Liver (tissue), 9 donors: ENCODE measurements around the gene IRAK2. TPM values are rescaled to one million over a fixed set of nuclear protein-coding genes. Genes with fewer than 3 reads are reported as not detected.

Source experiments
- DNase-seq: peaks from one replicate; pipeline ENCODE4 v3.0.0-alpha.2; 2017; ENCODE audit warnings: low spot score
- H3K27ac ChIP-seq, 2 donors: one replicate each; pipeline ENCODE4 v1.7.0; 2013; ENCODE audit warnings: inconsistent platforms in 2 of 2, low read length in 2 of 2, control low read depth in 1 of 2, low read depth in 1 of 2, mild to moderate bottlenecking in 1 of 2
- H3K27me3 ChIP-seq, 4 donors: one replicate each; pipeline versions ENCODE4 v1.6.1 to v1.7.0; 2013; ENCODE audit warnings: low read length in 3 of 4, inconsistent platforms in 1 of 4, mild to moderate bottlenecking in 1 of 4, moderate library complexity in 1 of 4; ENCODE audit not compliant: control insufficient read depth in 4 of 4, insufficient read depth in 4 of 4
- H3K36me3 ChIP-seq, 4 donors: one replicate each; pipeline versions ENCODE4 v1.6.1 to v1.7.0; 2013; ENCODE audit warnings: low read length in 3 of 4, mild to moderate bottlenecking in 3 of 4, low read depth in 1 of 4, moderate library complexity in 1 of 4; ENCODE audit not compliant: control insufficient read depth in 4 of 4, insufficient read depth in 3 of 4
- H3K4me1 ChIP-seq, 4 donors: one replicate each; pipeline versions ENCODE4 v1.6.1 to v1.7.0; 2013; ENCODE audit warnings: low read length in 3 of 4, mild to moderate bottlenecking in 3 of 4, moderate library complexity in 1 of 4; ENCODE audit not compliant: control insufficient read depth in 4 of 4, insufficient read depth in 4 of 4
- H3K4me3 ChIP-seq, 3 donors: one replicate each; pipeline versions ENCODE4 v1.6.1 to v1.7.0; 2013; ENCODE audit warnings: low read length in 3 of 3, control low read depth in 1 of 3, low read depth in 1 of 3, mild to moderate bottlenecking in 1 of 3
- H3K9ac ChIP-seq, 2 donors: one replicate each; pipeline ENCODE4 v1.7.0; 2013; ENCODE audit warnings: low read length in 2 of 2, mild to moderate bottlenecking in 2 of 2, moderate library complexity in 2 of 2, control low read depth in 1 of 2, low read depth in 1 of 2
- H3K9me3 ChIP-seq, 4 donors: one replicate each; pipeline versions ENCODE4 v1.6.1 to v1.7.0; 2013; ENCODE audit warnings: low read length in 3 of 4; ENCODE audit not compliant: control insufficient read depth in 4 of 4
- ATF3 ChIP-seq: IDR thresholded peaks from 2 replicates; pipeline ENCODE4 v1.6.1; 2016; ENCODE audit warnings: antibody characterized with exemption
- CTCF ChIP-seq: fragments of 150-350 bp; IDR thresholded peaks from 2 replicates; pipeline ENCODE4 v1.5.1; 2017; ENCODE audit warnings: improper control_type of control experiment, low read depth, low read length; ENCODE audit not compliant: missing input control
- EGR1 ChIP-seq, 2 donors: IDR thresholded peaks; 2 replicates each; pipeline ENCODE4 v1.6.1; 2016 to 2018; ENCODE audit warnings: antibody characterized with exemption in 2 of 2, low read depth in 2 of 2
- FOXA2 ChIP-seq: IDR thresholded peaks from 2 replicates; pipeline ENCODE4 v1.6.1; 2016; ENCODE audit warnings: antibody characterized with exemption
- GABPA ChIP-seq, 2 donors: IDR thresholded peaks in 1 of 2; conservative IDR thresholded peaks in 1 of 2; 2 replicates each; pipeline ENCODE4 v1.6.1; 2016; ENCODE audit warnings: antibody characterized with exemption in 2 of 2, mild to moderate bottlenecking in 1 of 2, moderate library complexity in 1 of 2
- HNF4A ChIP-seq, 2 donors: conservative IDR thresholded peaks; 2 replicates each; pipeline ENCODE4 v1.6.1; 2016; ENCODE audit warnings: antibody characterized with exemption in 2 of 2, mild to moderate bottlenecking in 2 of 2
- HNF4G ChIP-seq: IDR thresholded peaks from 2 replicates; pipeline ENCODE4 v1.6.1; 2016; ENCODE audit warnings: antibody characterized with exemption
- JUND ChIP-seq, 2 donors: IDR thresholded peaks; 2 replicates each; pipeline ENCODE4 v1.6.1; 2016; ENCODE audit warnings: antibody characterized with exemption in 2 of 2
- MAX ChIP-seq: IDR thresholded peaks from 2 replicates; pipeline ENCODE4 v1.6.1; 2016; ENCODE audit warnings: antibody characterized with exemption
- RAD21 ChIP-seq, 2 donors: IDR thresholded peaks; 2 replicates each; pipeline ENCODE4 v1.6.1; 2016; ENCODE audit warnings: antibody characterized with exemption in 2 of 2, mild to moderate bottlenecking in 2 of 2
- REST ChIP-seq: IDR thresholded peaks from 2 replicates; pipeline ENCODE4 v1.6.1; 2016; ENCODE audit warnings: antibody characterized with exemption, mild to moderate bottlenecking
- RXRA ChIP-seq, 2 donors: IDR thresholded peaks; 2 replicates each; pipeline ENCODE4 v1.6.1; 2017 to 2018; ENCODE audit warnings: antibody characterized with exemption in 2 of 2, mild to moderate bottlenecking in 1 of 2
- SP1 ChIP-seq: IDR thresholded peaks from 2 replicates; pipeline ENCODE4 v1.6.1; 2018; ENCODE audit warnings: antibody characterized with exemption, mild to moderate bottlenecking
- TAF1 ChIP-seq: conservative IDR thresholded peaks from 2 replicates; pipeline ENCODE4 v1.6.1; 2016; ENCODE audit warnings: antibody characterized with exemption, mild to moderate bottlenecking
- YY1 ChIP-seq: IDR thresholded peaks from 2 replicates; pipeline ENCODE4 v1.6.1; 2016; ENCODE audit warnings: antibody characterized with exemption, mild to moderate bottlenecking
- ZBTB33 ChIP-seq: IDR thresholded peaks from 2 replicates; pipeline ENCODE4 v1.6.1; 2016; ENCODE audit warnings: antibody characterized with exemption
- WGBS: extraction: QIAGEN DNeasy Blood & Tissue Kit; methylation state at CpG from one replicate; pipeline ENCODE4 v1.1.7; 2013; 5-methylcytosine and 5-hydroxymethylcytosine counted together
- polyA plus RNA-seq, 2 donors: library from polyadenylated mRNA; stranded (reverse) in 1 of 2; unstranded in 1 of 2; fragments of 200-250 nt in 1 of 2; fragments of >200 nt in 1 of 2; fragmentation: Nextera tagmentation in 1 of 2; extraction: Ambion mirVana in 1 of 2; gene quantifications; one replicate each; pipeline versions ENCODE4 v1.2.1 to v1.2.3, GENCODE V29; 2013 to 2015
- total RNA-seq, 2 donors: library from RNA; depleted of rRNA; stranded (reverse); fragments of >200 nt; gene quantifications; one replicate each; pipeline ENCODE4 v1.2.3, GENCODE V29; 2014
- donor health status: healthy.
- donor health status: healthy.
- donor health status: healthy.
- donor health status: healthy.
- donor health status: healthy.

IRAK2 gene
- total and polyA plus RNA-seq, 4 donors, result 2.7 to 9.3 (median 5.9) TPM

- H3K4me1 ChIP-seq, result peaks cover 3 to 12% (median 10%) of the 10 kb centered on the region in 4 donors
- H3K36me3 ChIP-seq, result peaks cover 1 to 8% (median 3%) of the 10 kb centered on the region in 4 donors
- H3K27ac ChIP-seq, result no peak overlapping the region
- H3K9me3 ChIP-seq, result no peaks in the 10 kb centered on the region
- H3K4me3 ChIP-seq, result no peak overlapping the region
- DNase-seq, result no peak
- TF ChIP-seq ATF3 (no peak), HNF4A (conservative IDR thresholded peaks at IDR 0.05) (no peak), REST (no peak), EGR1 (IDR thresholded peaks at IDR 0.05; ENCODE audit: low read depth in 2 of 2) (no peak), RAD21 (IDR thresholded peaks at IDR 0.05) (no peak), GABPA (IDR thresholded peaks at IDR 0.05 in 1 of 2, conservative IDR thresholded peaks at IDR 0.05 in 1 of 2) (no peak), SP1 (no peak), ZBTB33 (no peak), HNF4G (no peak), FOXA2 (no peak), JUND (IDR thresholded peaks at IDR 0.05) (no peak), YY1 (no peak), MAX (no peak)
- no peak overlapping the region for H3K9ac ChIP-seq
- H3K27me3 ChIP-seq, result no peaks in the 10 kb centered on the region
- 90% methylated on average over 4 of the region's 4 CpGs for WGBS
Measured at GRCh38 chr3:10119376-10119775, 45.3 kb upstream of the IRAK2 start.

GRCh38 chr3:10121064-10121463 lies 43.7 kb upstream of the IRAK2 start:
- no peak for DNase-seq
- Histone ChIP-seq H3K9ac (no peak overlapping the region), H3K4me1 (peaks cover 3 to 11% (median 10%) of the 10 kb centered on the region in 4 donors), H3K27me3 (no peaks in the 10 kb centered on the region), H3K36me3 (peaks cover 4 to 16% (median 10%) of the 10 kb centered on the region in 4 donors), H3K27ac (no peak overlapping the region), H3K9me3 (no peaks in the 10 kb centered on the region), H3K4me3 (no peak overlapping the region)
- 94% methylated on average over 2 of the region's 2 CpGs for WGBS
- no peak for TF ChIP-seq FOXA2
- TF ChIP-seq EGR1 (IDR thresholded peaks at IDR 0.05; ENCODE audit: low read depth in 2 of 2), result no peak
- no peak for TF ChIP-seq ZBTB33
- no peak for TF ChIP-seq JUND (IDR thresholded peaks at IDR 0.05)
- no peak for TF ChIP-seq HNF4G
- TF ChIP-seq TAF1, result no peak
- no peak for TF ChIP-seq GABPA (IDR thresholded peaks at IDR 0.05 in 1 of 2, conservative IDR thresholded peaks at IDR 0.05 in 1 of 2)
- TF ChIP-seq MAX, result no peak
- no peak for TF ChIP-seq HNF4A (conservative IDR thresholded peaks at IDR 0.05)
- no peak for TF ChIP-seq REST
- TF ChIP-seq RXRA (IDR thresholded peaks at IDR 0.05), result no peak
- no peak for TF ChIP-seq SP1
- no peak for TF ChIP-seq ATF3
- no peak for TF ChIP-seq CTCF
- no peak for TF ChIP-seq RAD21 (IDR thresholded peaks at IDR 0.05)
